HG03196 (cell line): ENCODE data around the gene CREB5.
"Not testable (repeated sequence)": the region's sequence is repeated elsewhere in the genome, so short reads cannot be mapped to it uniquely, and the experiment has no call there.

Experiments used
- ATAC-seq: cut with Tn5 transposase; IDR thresholded peaks from one replicate; pipeline ENCODE4 v1.9.1; 2021; ENCODE audit not compliant: unreplicated experiment

Gene CREB5

GRCh38 chr7:28766359-28766758, 354.0 kb downstream of the CREB5 start:
- no peak for ATAC-seq

GRCh38 chr7:28767356-28767755, 355.0 kb downstream of the CREB5 start:
- ATAC-seq: no peak

- ATAC-seq: no peak
Observed at GRCh38 chr7:28768577-28769147, 356.3 kb downstream of the CREB5 start.

- no peak for ATAC-seq
Observed at GRCh38 chr7:28771906-28772622, 359.7 kb downstream of the CREB5 start.

GRCh38 chr7:28773423-28774145, 361.3 kb downstream of the CREB5 start:
- ATAC-seq: no peak

- no peak for ATAC-seq
Observed at GRCh38 chr7:28774261-28774988, 362.1 kb downstream of the CREB5 start.

GRCh38 chr7:28776463-28777157, 364.3 kb downstream of the CREB5 start:
- ATAC-seq: no peak

- ATAC-seq: no peak
Observed at GRCh38 chr7:28778786-28779185, 366.5 kb downstream of the CREB5 start.

GRCh38 chr7:28779954-28780353, 367.6 kb downstream of the CREB5 start:
- ATAC-seq: no peak

GRCh38 chr7:28782362-28782761, 370.0 kb downstream of the CREB5 start:
- no peak for ATAC-seq

- no peak for ATAC-seq
Observed at GRCh38 chr7:28784171-28784902, 372.0 kb downstream of the CREB5 start.

GRCh38 chr7:28785041-28785995, 373.0 kb downstream of the CREB5 start:
- ATAC-seq: no peak

GRCh38 chr7:28786156-28786555, 373.8 kb downstream of the CREB5 start:
- ATAC-seq: not testable (repeated sequence)

GRCh38 chr7:28787106-28787505, 374.8 kb downstream of the CREB5 start:
- no peak for ATAC-seq

- ATAC-seq: no peak
Observed at GRCh38 chr7:28790467-28790866, 378.1 kb downstream of the CREB5 start.

GRCh38 chr7:28792858-28793257, 380.5 kb downstream of the CREB5 start:
- no peak for ATAC-seq

GRCh38 chr7:28793381-28794085, 381.2 kb downstream of the CREB5 start:
- ATAC-seq: no peak

GRCh38 chr7:28798274-28798673, 386.0 kb downstream of the CREB5 start:
- ATAC-seq: no peak
